MM.1S (cell line): ENCODE measurements around the gene DOCK10.

Source experiments
- CTCF ChIP-seq: fragments of 300-600 bp; sonication (generic); IDR thresholded peaks from 2 replicates; pipeline ENCODE4 v1.5.1; 2016; ENCODE audit warnings: antibody characterized with exemption, low read length, mixed read lengths
- EZH2 ChIP-seq: fragments of 300-600 bp; sonication (generic); optimal IDR thresholded peaks from 2 replicates; pipeline ENCODE3; 2017; ENCODE audit warnings: low read depth, mild to moderate bottlenecking, antibody characterized with exemption, low read length, mixed read lengths
- EZH2phosphoT487 ChIP-seq: fragments of 300-600 bp; sonication (generic); IDR thresholded peaks from 2 replicates; pipeline ENCODE4 v1.6.1; 2018; ENCODE audit warnings: antibody characterized with exemption, low read length

- TF ChIP-seq CTCF (no peak), EZH2phosphoT487 (no peak), EZH2 (no peak)
Observed at GRCh38 chr2:224901121-224901676, 141.1 kb downstream of the DOCK10 start.
